SK-N-SH (cell line): ENCODE measurements around the gene C12orf43.

ENCODE experiments used
- EZH2phosphoT487 ChIP-seq: fragments of 200-600 bp; sonication (generic); IDR thresholded peaks from 2 replicates; pipeline ENCODE4 v1.6.1; 2017; ENCODE audit warnings: low read depth, mixed run types, mild to moderate bottlenecking, antibody characterized with exemption, moderate library complexity, borderline replicate concordance
- POLR2AphosphoS5 ChIP-seq: IDR thresholded peaks from 2 replicates; pipeline ENCODE4 v1.6.1; 2012; ENCODE audit warnings: low read depth, low read length
- TCF12 ChIP-seq: IDR thresholded peaks from 2 replicates; pipeline ENCODE4 v1.4.0; 2012
- TEAD4 ChIP-seq: IDR thresholded peaks from 2 replicates; pipeline ENCODE4 v1.4.0; 2012; ENCODE audit warnings: mild to moderate bottlenecking, borderline replicate concordance; ENCODE audit not compliant: insufficient read depth
- TF ChIP-seq, protein P1 (sequence below): IDR thresholded peaks from 2 replicates; pipeline ENCODE4 v1.4.0; 2012; ENCODE audit warnings: low read depth

DNA sequence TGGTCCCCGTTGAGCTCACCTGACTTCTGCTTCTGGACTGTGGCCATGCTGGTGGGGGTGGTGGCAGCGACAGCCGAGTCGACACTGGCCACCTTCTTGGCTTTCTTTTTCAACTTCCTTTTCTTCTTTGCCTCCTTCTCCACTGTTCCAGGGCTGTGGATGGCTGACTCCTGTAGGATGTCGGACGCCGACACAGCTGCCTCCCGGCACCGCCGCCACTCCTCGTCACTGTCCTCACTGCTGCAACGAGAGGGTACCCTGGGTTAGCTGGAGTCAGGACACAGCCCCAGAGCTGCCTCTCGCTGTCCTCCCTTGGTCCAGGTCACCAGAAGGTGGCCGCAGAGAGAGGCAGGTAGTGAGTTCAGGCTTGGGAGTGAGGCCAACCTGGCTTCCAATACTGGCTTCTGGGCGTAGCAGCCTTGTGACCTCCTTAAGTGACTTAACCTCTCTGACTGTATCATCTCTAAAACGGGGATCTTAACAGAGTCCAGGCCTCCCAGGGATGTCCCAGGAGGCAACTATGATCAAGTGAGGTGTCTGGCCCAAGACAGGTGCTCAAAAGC is 12.0 kb downstream of the C12orf43 start:
- TF ChIP-seq, protein P1, sequence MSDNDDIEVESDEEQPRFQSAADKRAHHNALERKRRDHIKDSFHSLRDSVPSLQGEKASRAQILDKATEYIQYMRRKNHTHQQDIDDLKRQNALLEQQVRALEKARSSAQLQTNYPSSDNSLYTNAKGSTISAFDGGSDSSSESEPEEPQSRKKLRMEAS = no peak
- TF ChIP-seq EZH2phosphoT487 = no peak
- no peak for TF ChIP-seq TEAD4
- no peak for TF ChIP-seq TCF12
- TF ChIP-seq POLR2AphosphoS5 = no peak
